Stimulated activated CD8-positive, alpha-beta memory T cell treated with anti-CD3 and anti-CD28 coated beads, Interleukin-2, amount 100 ng/mL, for 48 hours (primary cell): Measurements from ENCODE around the gene PTK7.
A peak's percentile ranks its signal among the peaks of the same experiment; 100 is the strongest.

ENCODE experiments used
- DNase-seq, 2 donors: peaks; one replicate each; pipeline ENCODE4 v3.0.0-alpha.2; 2020; ENCODE audit warnings: low read depth in 2 of 2

Gene PTK7

GRCh38 chr6:43178951-43179830 is 103.1 kb downstream of the PTK7 start:
- DNase-seq, result no peak

GRCh38 chr6:43180058-43180457 is 103.9 kb downstream of the PTK7 start:
- DNase-seq, result no peak

DNA sequence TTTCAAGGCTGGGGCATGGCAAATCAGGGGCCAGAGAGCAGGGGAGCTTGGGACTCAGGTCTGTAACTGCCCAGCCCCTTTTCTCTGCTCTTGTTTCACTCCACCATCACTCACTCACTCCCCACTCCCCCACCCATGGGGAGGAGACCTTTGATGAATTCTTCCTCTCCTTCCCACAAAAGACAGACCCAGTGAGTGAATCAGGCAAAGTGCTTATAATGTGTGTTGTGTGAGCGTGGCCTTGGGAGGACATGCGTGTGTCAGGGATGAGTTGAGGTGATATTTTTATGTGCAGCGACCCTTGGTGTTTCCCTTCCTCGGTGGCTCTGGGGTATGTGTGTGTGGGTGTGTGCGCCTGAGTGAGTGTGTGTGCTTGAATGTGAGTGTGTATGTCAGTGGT is 104.9 kb downstream of the PTK7 start:
- no peak for DNase-seq

DNA sequence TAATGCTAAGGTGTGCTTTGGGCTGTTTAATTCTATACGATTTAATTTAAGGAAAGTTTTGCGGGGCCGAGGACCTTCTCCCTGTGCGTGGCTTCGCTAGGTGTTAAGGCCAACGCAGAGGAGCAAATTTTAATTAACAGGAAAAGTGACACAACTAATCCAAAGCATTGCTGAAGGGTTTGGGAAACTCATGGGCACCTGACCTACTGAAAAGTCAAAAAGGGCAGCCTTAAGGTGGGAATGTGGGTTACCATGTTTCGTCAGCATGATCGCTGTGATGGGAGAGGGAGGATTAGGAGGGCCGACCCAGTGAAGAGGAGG is 105.5 kb downstream of the PTK7 start:
- DNase-seq, result no peak

DNA sequence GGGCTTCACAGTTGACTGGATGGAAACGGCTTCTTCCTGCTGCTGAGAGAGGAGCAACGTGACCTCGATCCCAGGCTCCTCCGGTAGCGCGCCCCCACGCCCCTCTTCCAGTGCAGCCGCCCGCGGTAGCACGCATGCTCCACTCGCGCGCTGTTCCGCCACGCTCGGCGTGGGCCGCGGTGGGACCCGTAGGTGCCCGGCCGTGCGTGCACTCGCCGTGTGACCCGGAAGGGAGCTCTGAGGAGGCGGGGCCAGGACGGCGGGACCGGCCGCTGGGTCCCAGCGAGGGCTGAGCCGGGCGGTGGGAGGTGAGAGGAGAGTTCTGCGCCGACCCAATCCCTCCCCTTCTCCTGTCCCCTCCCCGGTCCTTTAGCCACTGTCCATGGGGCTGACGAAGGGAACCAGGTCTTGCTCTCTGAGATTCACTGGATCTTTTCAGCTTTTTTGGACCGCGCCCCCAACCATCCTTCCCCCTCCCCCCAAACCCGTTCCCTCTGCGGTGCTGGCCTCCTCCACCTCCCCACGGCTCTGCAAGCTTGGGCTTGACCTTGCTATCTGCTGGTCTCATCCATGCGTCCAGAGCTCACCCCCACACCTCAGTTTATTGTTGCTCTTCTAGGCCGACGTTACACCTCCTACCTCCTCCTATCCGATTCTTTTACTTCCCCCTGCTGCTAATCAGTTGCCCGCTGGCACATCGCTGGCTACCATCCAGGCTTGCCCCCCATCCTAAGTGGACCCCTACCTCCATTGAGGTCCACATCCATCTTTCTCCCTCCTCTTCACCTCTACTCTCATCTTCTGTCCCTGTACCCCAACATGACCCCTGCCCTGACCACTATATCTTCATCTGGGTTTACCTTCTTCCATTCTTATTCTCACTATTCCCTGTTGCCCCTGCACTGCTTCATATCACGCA is 106.1 kb downstream of the PTK7 start, which contains the start of gene CUL9:
CUL9 (plus strand) TSS at position 255 of the 919 bp plus-strand sequence. CDS start 2,115 bp downstream, outside the sequence.
- DNase-seq, result peak; percentile 81 to 83

DNA sequence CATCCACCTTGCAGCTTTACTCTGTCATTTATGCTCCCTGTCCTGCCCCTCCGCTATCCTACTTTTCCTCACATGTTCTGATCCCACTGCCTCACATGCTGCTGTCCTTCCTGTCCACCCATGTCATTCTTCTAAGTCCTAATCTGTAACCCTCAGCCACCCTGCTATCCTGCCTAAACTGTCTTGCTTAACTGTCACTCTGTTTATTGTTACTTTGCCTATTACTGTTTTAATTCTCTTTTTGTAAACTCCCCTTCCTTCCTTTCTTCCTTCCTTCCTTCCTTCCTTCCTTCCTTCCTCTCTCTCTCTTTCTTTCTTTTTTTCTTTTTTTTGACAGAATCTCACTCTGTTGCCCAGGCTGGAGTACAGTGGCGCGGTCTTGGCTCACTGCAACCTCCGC is 107.3 kb downstream of the PTK7 start:
- DNase-seq, result no peak

GRCh38 chr6:43184268-43184985 is 108.3 kb downstream of the PTK7 start:
- no peak for DNase-seq

DNA sequence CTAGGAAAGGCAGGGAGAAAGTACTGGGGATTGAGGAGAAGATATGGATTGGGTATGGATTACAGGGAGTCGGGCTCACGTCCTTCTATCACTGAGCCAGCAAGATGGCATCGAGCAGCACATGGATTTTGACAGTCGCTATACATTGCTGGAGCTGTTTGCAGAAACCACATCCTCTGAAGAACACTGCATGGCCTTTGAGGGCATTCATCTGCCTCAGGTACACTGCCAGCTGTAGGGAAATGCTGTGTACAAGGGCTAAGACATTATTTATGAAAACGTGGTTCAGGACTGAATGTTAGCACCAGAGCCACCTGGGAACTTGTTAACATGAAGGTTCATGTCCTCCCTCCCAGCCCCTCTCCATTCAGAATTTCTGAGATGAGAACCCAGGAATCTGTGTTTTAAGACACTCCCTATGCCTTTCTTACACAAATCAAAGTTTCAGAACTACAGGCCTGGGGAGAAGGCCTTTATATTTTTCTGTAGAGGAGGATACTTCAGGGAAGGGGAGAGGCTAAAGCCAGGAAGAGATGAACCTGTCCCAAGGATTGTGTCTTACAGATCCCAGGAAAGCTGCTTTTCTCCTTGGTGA is 109.4 kb downstream of the PTK7 start:
- DNase-seq, result no peak

GRCh38 chr6:43186019-43186418 is 109.9 kb downstream of the PTK7 start:
- DNase-seq, result no peak

GRCh38 chr6:43186706-43187105 is 110.6 kb downstream of the PTK7 start:
- DNase-seq, result no peak

- no peak for DNase-seq
Measured at GRCh38 chr6:43187821-43188220, 111.7 kb downstream of the PTK7 start.

DNA sequence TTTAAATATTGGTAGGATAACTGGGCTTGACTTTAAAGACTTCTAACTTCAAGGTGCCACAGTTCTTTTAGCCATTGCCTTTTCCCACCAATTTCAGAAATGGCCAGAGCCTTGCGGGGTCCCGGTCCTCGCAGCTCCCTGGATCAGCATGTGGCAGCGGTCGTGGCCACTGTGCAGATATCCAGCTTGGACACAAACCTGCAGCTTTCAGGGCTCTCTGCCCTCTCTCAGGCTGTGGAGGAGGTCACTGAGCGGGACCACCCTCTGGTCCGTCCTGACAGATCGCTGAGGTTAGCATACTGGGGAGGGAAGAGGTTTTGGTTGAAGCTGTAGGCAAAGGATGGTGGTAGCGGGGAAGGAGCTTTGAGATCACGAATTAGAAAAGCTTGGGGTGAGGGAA is 112.3 kb downstream of the PTK7 start:
- no peak for DNase-seq

DNA sequence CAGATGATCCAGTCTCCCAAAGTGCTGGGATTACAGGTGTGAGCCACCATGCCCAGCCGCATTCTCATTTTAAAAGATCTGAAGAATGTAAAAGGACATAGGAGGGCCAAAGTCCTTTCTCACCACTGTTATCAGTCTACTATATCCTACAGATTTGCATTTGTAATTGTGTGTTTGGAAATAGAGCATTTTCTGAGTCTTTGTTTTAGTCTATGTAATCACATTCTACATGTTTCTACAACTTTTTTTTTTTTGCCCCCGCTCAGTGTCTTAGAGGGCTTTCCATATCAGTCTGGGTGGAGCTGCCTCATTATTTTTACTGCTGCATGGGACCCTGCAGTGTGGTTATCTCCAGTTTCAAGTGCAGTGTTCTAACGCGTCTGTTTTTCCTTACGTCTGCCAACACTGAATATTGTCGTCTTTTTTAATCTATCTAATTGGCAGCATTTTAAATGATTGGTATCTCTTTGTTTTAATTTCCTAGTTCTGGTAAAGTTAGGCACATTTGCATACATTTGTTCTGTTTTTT is 113.7 kb downstream of the PTK7 start:
- no peak for DNase-seq

DNA sequence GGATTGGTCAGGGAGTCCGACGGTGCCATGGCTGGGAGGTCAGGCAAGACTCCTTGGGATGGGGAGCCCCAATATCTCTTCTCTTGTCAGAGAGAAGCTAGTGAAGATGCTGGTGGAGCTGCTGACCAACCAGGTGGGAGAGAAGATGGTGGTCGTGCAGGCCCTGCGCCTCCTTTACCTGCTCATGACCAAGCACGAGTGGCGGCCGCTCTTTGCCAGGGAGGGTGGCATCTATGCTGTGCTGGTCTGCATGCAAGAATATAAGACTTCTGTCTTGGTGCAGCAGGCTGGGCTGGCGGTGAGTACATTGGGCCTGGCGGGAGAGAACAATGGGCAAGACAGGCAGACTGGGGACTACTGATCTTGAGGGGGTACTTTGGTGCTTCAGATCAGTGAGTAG is 116.8 kb downstream of the PTK7 start:
- no peak for DNase-seq

DNA sequence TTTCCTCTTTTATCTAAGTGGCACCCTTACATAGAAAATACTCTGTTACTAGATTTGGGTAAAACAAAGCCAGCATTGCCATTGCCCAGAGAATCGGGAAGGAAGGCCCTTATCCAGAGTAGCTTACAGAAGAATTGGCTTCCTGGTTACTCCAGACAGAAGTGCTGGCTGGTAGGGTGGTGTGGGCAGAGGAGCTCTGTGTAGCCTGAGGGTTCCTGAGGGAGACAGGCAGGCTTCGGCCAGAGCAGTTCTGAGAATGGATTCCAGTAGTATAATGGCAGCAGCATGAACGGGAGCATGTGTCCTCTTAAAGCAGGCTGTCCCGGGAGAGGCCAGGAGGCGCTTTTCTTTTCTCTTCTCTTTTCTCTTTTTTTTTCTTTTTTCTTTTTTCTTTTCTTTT is 117.8 kb downstream of the PTK7 start:
- DNase-seq, result no peak

DNA sequence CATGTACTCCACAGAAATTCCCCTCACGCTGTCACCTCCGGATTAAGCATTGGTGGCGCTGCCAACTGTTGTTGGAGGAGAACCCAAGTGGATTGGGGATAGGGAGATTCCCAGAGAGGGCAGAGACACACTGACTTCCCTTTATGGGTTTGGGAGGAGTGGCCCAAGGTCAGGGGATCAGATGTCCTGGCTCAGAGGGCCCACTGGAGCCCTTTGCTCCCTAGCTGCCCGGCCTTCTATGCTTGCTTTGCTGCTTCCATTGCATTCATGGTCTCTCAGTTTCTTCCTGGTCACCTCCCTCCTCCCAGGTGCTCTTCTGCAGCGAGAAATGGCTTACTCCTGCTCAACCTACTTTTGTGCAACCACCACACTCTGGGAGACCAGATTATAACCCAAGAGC is 120.2 kb downstream of the PTK7 start:
- DNase-seq, result no peak

GRCh38 chr6:43199912-43200311 is 123.8 kb downstream of the PTK7 start:
- no peak for DNase-seq

- DNase-seq, result no peak
Measured at GRCh38 chr6:43200541-43200940, 124.4 kb downstream of the PTK7 start.

DNA sequence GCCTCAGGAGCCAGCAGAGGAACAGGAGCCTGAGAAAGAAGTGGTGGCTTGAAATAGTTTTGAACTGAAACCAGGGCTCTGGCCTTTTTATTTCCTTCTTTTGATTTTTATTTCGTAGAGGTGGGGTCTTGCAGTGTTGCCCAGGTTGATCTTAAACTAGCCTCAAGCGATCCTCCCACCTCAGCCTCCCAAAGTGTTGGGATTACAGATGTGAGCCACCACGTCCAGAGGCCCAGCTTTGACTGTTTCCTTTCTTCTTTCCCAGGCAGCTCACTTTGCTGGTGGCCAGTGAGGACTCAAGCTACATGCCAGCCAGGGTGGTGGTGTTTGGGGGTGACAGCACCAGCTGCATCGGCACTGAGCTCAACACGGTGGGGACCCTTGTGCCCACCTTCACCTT is 126.3 kb downstream of the PTK7 start:
- DNase-seq, result no peak

- DNase-seq, result no peak
Measured at GRCh38 chr6:43203029-43203717, 127.1 kb downstream of the PTK7 start.

GRCh38 chr6:43203718-43204095 is 127.6 kb downstream of the PTK7 start:
- DNase-seq, result no peak
